ENCODE measurements around the gene TIAL1.

DNA sequence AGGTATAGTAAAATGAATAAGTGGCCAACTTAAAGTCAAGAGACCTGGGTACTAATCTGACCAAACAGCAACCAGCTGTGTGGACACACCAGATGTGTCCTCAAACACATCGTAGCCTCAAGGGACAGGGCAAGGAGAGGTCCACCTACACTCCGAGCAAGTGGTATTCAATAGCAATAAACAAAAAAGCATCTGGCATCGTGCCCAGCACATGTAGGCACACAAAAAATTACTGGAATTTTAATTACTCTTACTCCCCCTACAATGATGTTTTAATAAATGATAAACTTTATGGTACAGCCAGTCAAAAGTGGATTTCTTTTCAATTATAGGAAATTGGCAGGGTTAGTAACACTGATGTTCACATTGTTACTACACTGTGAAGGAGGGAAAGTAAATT, 50.8 kb downstream of the TIAL1 start:
- TF ChIP-seq, protein P1, sequence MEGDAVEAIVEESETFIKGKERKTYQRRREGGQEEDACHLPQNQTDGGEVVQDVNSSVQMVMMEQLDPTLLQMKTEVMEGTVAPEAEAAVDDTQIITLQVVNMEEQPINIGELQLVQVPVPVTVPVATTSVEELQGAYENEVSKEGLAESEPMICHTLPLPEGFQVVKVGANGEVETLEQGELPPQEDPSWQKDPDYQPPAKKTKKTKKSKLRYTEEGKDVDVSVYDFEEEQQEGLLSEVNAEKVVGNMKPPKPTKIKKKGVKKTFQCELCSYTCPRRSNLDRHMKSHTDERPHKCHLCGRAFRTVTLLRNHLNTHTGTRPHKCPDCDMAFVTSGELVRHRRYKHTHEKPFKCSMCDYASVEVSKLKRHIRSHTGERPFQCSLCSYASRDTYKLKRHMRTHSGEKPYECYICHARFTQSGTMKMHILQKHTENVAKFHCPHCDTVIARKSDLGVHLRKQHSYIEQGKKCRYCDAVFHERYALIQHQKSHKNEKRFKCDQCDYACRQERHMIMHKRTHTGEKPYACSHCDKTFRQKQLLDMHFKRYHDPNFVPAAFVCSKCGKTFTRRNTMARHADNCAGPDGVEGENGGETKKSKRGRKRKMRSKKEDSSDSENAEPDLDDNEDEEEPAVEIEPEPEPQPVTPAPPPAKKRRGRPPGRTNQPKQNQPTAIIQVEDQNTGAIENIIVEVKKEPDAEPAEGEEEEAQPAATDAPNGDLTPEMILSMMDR (conservative IDR thresholded peaks at IDR 0.05; ENCODE audit: low read length), result no peak
- TF ChIP-seq EZH2phosphoT487 (IDR thresholded peaks at IDR 0.05; ENCODE audit: borderline replicate concordance), result no peak

All from Loucy (cell line).